Posterior cingulate gyrus (tissue), 11 donors: ENCODE data around the gene C8G.

ENCODE experiments used
- DNase-seq, 10 donors: peaks; one replicate each; pipeline versions ENCODE4 v3.0.0 to v3.0.0-alpha.2; 2020 to 2021; ENCODE audit warnings: mixed read lengths in 3 of 10
- intact Hi-C: fragments of 100-400 bp; cut with DNase I; formaldehyde crosslinking; loops from one replicate; pipeline ENCODE4 v1.15.1; 2023

The C8G gene

GRCh38 chr9:136920069-136920468, 25.0 kb upstream of the C8G start:
- DNase-seq, result no peak
- intact Hi-C loops, result no loop called here

GRCh38 chr9:136920734-136921231, 24.3 kb upstream of the C8G start:
- no peak for DNase-seq
- intact Hi-C loops, result no loop called here

- intact Hi-C loops, result no loop called here
- no peak for DNase-seq
Measured at GRCh38 chr9:136921307-136921706, 23.7 kb upstream of the C8G start.

- intact Hi-C loops, result no loop called here
- DNase-seq, result no peak
Measured at GRCh38 chr9:136921718-136922117, 23.3 kb upstream of the C8G start.

GRCh38 chr9:136922540-136922939, 22.5 kb upstream of the C8G start:
- intact Hi-C loops, result no loop called here

GRCh38 chr9:136923881-136924280, 21.2 kb upstream of the C8G start:
- DNase-seq, result no peak
- intact Hi-C loops, result no loop called here

More at GRCh38 chr9:136922540-136922939, 22.5 kb upstream of the C8G start:
- no peak for DNase-seq

GRCh38 chr9:136925414-136926153, 19.5 kb upstream of the C8G start:
- peak in 1 of 10 donors; percentile 75 for DNase-seq
- intact Hi-C loops, result no loop called here

GRCh38 chr9:136926154-136926704, 18.8 kb upstream of the C8G start:
- intact Hi-C loops, result no loop called here

GRCh38 chr9:136926749-136927148, 18.3 kb upstream of the C8G start:
- intact Hi-C loops, result no loop called here
- no peak for DNase-seq

More at GRCh38 chr9:136926154-136926704, 18.8 kb upstream of the C8G start:
- DNase-seq, result no peak

- no peak for DNase-seq
- intact Hi-C loops, result no loop called here
Measured at GRCh38 chr9:136927343-136928271, 17.4 kb upstream of the C8G start.

GRCh38 chr9:136928591-136928990, 16.5 kb upstream of the C8G start:
- intact Hi-C loops, result no loop called here
- peak in 4 of 10 donors; percentile 22 to 92 (median 76) for DNase-seq

- intact Hi-C loops, result no loop called here
- no peak for DNase-seq
Measured at GRCh38 chr9:136930014-136930413, 15.0 kb upstream of the C8G start.

- intact Hi-C loops, result no loop called here
- no peak for DNase-seq
Measured at GRCh38 chr9:136931611-136932130, 13.4 kb upstream of the C8G start.

- intact Hi-C loops, result no loop called here
- no peak for DNase-seq
Measured at GRCh38 chr9:136934277-136934676, 10.8 kb upstream of the C8G start.

GRCh38 chr9:136935651-136936050, 9.4 kb upstream of the C8G start:
- DNase-seq, result peak in 1 of 10 donors; percentile 56
- intact Hi-C loops, result no loop called here

- intact Hi-C loops, result no loop called here
- DNase-seq, result peak in 2 of 10 donors; percentile 86 to 87
Measured at GRCh38 chr9:136936645-136937170, 8.3 kb upstream of the C8G start.

GRCh38 chr9:136937186-136938001, 7.6 kb upstream of the C8G start:
- intact Hi-C loops, result no loop called here
- DNase-seq, result peak in 2 of 10 donors; percentile 57 to 64

- intact Hi-C loops, result no loop called here
- peak in 3 of 10 donors; percentile 64 to 83 (median 77) for DNase-seq
Measured at GRCh38 chr9:136939431-136939995, 5.5 kb upstream of the C8G start.

GRCh38 chr9:136939996-136940525, 5.0 kb upstream of the C8G start:
- peak in 8 of 10 donors; percentile 52 to 96 (median 75) for DNase-seq
- intact Hi-C loops, result loop anchor here (10.0 kb wide), 2 partner anchors 95 to 145 kb away; partner anchors contain the start of genes AJM1, CCDC183, PHPT1 and TMEM141
